Spinal cord (tissue), 10 donors: ENCODE data around the gene TMEFF2. TPM values are rescaled to one million over a fixed set of nuclear protein-coding genes. Genes with fewer than 3 reads are reported as not detected.

ENCODE experiments used
- DNase-seq, 6 donors: peaks; one replicate each; pipeline versions ENCODE4 v3.0.0 to v3.0.0-alpha.2; 2013 to 2015; ENCODE audit warnings: low spot score in 6 of 6, low read depth in 4 of 6
- H3K27ac ChIP-seq: one replicate; pipeline ENCODE4 v1.5.1; 2013; ENCODE audit warnings: low read depth, low read length, control low read depth
- H3K27me3 ChIP-seq: one replicate; pipeline ENCODE4 v1.6.1; 2013; ENCODE audit warnings: low read length; ENCODE audit not compliant: control insufficient read depth, insufficient read depth
- H3K36me3 ChIP-seq: one replicate; pipeline ENCODE4 v1.6.1; 2013; ENCODE audit warnings: low read length; ENCODE audit not compliant: control insufficient read depth, insufficient read depth
- H3K4me1 ChIP-seq: one replicate; pipeline ENCODE4 v1.6.1; 2013; ENCODE audit warnings: low read length; ENCODE audit not compliant: control insufficient read depth, insufficient read depth
- H3K4me3 ChIP-seq: one replicate; pipeline ENCODE4 v1.5.1; 2013; ENCODE audit warnings: low read depth, low read length, control low read depth
- H3K9me3 ChIP-seq: one replicate; pipeline ENCODE4 v1.6.1; 2013; ENCODE audit warnings: low read length; ENCODE audit not compliant: control insufficient read depth, insufficient read depth
- WGBS: methylation state at CpG from one replicate; pipeline ENCODE4 v1.1.5; 2013; ENCODE audit warnings: missing lambda C conversion rate; ENCODE audit not compliant: insufficient coverage; 5-methylcytosine and 5-hydroxymethylcytosine counted together
- polyA plus RNA-seq, 2 donors: library from polyadenylated mRNA; unstranded; fragments of 120-200 nt; gene quantifications; one replicate each; pipeline ENCODE4 v1.2.1, GENCODE V29; 2013; ENCODE audit not compliant: insufficient read length in 2 of 2
- total RNA-seq, 2 donors: library from RNA; depleted of rRNA in 1 of 2; stranded (reverse); fragments of 120-200 nt in 1 of 2; fragments of >200 nt in 1 of 2; gene quantifications; one replicate each; pipeline versions ENCODE4 v1.2.3 to v1.2.4, GENCODE V29; 2013 to 2014
- donor health status: healthy.

The TMEFF2 gene
- total and polyA plus RNA-seq, 4 donors, result 14.0 to 85.6 (median 61.1) TPM

DNA sequence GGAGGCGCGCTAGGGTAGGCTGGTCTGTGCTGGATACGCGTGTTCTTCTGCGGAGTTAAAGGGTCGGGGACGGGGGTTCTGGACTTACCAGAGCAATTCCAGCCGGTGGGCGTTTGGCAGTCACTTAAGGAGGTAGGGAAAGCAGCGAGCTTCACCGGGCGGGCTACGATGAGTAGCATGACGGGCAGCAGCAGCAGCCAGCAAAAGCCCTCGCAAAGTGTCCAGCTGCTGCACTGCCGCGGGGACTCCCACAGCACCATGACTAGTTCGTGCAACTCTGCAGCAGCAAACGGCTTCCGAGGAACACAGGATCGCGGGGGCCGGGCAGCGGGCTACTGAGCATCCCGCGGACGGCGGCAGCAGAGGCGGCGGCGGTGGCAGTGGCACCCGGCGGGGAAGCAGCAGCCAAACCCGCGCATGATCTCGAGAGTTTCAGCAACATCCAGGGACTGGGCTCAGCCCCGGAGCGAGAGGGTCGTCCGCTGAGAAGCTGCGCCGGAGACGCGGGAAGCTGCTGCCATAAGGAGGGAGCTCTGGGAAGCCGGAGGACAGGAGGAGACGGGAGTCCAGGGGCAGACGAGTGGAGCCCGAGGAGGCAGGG lies 368 bp downstream of the TMEFF2 start:
- Histone ChIP-seq H3K27me3 (peaks cover 32% of the 10 kb centered on the region), H3K27ac (peak overlapping the region; percentile 80), H3K4me1 (peaks cover 27% of the 10 kb centered on the region), H3K4me3 (peak overlapping the region; percentile 73), H3K9me3 (no peaks in the 10 kb centered on the region), H3K36me3 (no peaks in the 10 kb centered on the region)
- under 1% methylated on average over 48 of the region's 48 CpGs for WGBS
- DNase-seq, result peak in 2 of 6 donors; percentile 32 to 41

DNA sequence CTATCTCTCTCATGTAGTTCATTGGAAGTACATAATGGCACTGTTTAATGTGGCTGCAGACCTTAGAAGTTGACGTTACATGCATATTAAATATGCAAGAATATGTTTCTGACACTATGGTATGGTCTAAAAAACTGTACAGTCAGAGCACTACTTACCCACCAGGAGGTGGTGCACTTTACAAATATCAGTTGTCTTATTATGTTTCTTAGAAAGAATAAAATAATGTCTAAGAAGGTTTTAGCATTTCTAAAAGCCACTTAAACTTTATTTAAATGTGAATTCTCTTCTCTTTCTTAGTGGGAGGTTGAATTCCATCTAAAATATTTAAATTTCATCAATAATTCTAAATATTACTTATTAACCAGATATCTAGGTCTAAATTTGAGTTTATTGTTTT lies 4.3 kb downstream of the TMEFF2 start:
- Histone ChIP-seq H3K36me3 (peaks cover 2% of the 10 kb centered on the region), H3K27ac (no peak overlapping the region), H3K27me3 (peaks cover 9% of the 10 kb centered on the region), H3K4me1 (peaks cover 18% of the 10 kb centered on the region), H3K4me3 (no peak overlapping the region), H3K9me3 (no peaks in the 10 kb centered on the region)
- no CpG with 5 or more reads among the region's 1 CpG for WGBS
- DNase-seq, result peak in 2 of 6 donors; percentile 36 to 67

DNA sequence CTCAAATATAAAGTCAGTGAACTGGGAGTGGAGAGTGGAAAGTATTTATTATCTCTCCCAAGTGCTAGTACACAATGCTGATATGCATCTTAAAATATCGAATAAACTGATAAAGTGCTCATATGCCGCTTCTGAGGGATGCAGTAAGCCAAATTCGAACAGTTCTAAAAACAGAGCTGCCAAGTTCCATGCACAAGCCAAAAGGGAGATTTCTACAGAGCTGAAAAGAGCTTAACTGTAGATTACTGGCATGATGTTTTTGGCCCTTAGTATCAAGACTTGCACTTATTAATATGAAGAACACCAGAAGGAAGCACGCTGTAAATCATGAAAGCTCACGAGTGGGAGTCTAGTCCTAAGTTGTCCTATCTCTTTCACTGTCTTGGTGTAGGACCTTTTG lies 7.9 kb downstream of the TMEFF2 start:
- DNase-seq, result peak in 1 of 6 donors; percentile 65
- Histone ChIP-seq H3K4me1 (no peaks in the 10 kb centered on the region), H3K27ac (no peak overlapping the region), H3K27me3 (no peaks in the 10 kb centered on the region), H3K36me3 (peaks cover 2% of the 10 kb centered on the region), H3K4me3 (no peak overlapping the region), H3K9me3 (no peaks in the 10 kb centered on the region)
- WGBS, result 88% methylated on average over 2 of the region's 5 CpGs

DNA sequence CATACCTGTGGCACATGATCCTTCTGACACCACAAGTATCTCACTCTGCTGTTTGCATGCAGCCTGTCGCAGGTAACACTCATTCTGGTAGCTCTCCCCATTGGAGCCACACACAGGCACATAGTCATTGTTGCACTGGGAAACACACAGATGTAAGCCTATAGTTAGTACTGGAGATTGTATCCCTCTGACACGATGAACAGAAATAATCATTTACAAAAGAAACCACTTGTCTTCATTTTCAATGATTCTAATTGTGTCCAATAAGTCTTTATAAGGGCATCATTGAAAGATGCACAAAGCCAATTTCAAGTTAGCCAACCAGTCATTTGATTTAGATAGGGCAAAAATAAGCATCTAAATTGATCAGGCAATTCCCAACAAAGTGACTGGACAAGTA lies 10.4 kb downstream of the TMEFF2 start:
- no peaks in the 10 kb centered on the region for H3K9me3 ChIP-seq
- no peak overlapping the region for H3K27ac ChIP-seq
- peaks cover 2% of the 10 kb centered on the region for H3K36me3 ChIP-seq
- no peak overlapping the region for H3K4me3 ChIP-seq
- H3K4me1 ChIP-seq, result no peaks in the 10 kb centered on the region
- no peaks in the 10 kb centered on the region for H3K27me3 ChIP-seq
- no CpG with 5 or more reads among the region's 2 CpGs for WGBS
- DNase-seq, result no peak

DNA sequence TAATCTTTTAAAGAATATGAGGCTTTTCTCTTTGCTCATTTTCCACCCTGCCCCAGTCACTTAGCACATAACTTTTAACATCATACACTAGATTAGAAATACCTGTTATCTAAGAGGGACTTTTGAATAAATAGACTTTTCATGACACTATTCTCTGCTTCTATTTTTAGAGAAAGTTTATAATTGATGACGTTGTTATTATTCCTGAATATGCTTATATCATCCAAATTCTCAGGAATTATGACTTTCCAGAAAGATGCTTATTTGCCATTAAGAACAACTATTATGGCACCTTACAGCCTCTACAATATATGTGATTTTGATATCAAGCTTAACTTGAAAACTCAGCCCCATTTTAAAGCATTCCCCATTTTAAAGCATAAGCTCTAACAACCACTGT lies 11.4 kb downstream of the TMEFF2 start:
- DNase-seq, result no peak
- Histone ChIP-seq H3K27me3 (no peaks in the 10 kb centered on the region), H3K4me3 (no peak overlapping the region), H3K4me1 (no peaks in the 10 kb centered on the region), H3K27ac (no peak overlapping the region), H3K36me3 (no peaks in the 10 kb centered on the region), H3K9me3 (no peaks in the 10 kb centered on the region)
- no CpG with 5 or more reads among the region's 1 CpG for WGBS

DNA sequence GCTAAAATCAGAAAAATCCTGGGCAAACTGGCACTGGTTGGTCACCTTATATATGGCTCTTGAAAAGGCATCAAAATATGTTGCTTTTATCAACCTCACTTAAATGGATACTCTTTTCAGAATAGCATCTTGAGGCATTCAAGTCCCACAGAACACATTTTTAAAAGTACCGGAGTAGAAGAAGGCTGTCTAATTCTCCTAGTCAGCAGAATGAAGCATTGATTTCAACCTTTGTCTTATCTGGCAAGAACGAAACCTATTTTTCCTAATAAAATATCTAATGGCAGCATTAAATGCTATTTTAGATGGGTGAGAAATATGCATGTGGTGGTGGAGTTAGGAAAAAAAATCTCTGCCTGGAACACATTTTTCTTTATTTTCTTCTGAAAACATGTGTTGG lies 27.8 kb downstream of the TMEFF2 start:
- no peaks in the 10 kb centered on the region for H3K9me3 ChIP-seq
- H3K4me1 ChIP-seq, result no peaks in the 10 kb centered on the region
- no CpG with 5 or more reads among the region's 2 CpGs for WGBS
- no peak overlapping the region for H3K4me3 ChIP-seq
- H3K27ac ChIP-seq, result no peak overlapping the region
- DNase-seq, result no peak
- H3K36me3 ChIP-seq, result no peaks in the 10 kb centered on the region
- no peaks in the 10 kb centered on the region for H3K27me3 ChIP-seq

DNA sequence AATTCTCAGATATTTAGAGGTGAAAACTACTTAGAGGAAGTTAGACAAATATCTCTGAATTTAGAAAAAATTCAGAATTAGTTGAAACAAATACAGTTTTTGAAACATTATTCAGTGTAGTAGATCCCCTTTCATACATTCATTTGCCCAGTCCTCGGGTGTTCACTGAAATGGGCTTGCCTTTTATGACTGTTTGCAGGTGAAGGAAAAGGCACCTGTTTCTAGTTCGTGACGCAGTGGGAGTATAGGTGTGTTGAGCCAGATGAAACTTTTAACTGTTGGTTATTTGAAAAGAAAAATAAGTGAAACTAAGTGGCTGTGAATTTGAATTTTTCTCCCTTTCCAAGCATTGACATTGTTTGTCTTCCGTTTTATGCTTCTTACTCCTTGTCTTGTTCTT lies 28.9 kb downstream of the TMEFF2 start:
- Histone ChIP-seq H3K27ac (no peak overlapping the region), H3K36me3 (no peaks in the 10 kb centered on the region), H3K27me3 (no peaks in the 10 kb centered on the region), H3K9me3 (no peaks in the 10 kb centered on the region), H3K4me1 (no peaks in the 10 kb centered on the region), H3K4me3 (no peak overlapping the region)
- WGBS, result no CpG with 5 or more reads among the region's 4 CpGs
- no peak for DNase-seq

DNA sequence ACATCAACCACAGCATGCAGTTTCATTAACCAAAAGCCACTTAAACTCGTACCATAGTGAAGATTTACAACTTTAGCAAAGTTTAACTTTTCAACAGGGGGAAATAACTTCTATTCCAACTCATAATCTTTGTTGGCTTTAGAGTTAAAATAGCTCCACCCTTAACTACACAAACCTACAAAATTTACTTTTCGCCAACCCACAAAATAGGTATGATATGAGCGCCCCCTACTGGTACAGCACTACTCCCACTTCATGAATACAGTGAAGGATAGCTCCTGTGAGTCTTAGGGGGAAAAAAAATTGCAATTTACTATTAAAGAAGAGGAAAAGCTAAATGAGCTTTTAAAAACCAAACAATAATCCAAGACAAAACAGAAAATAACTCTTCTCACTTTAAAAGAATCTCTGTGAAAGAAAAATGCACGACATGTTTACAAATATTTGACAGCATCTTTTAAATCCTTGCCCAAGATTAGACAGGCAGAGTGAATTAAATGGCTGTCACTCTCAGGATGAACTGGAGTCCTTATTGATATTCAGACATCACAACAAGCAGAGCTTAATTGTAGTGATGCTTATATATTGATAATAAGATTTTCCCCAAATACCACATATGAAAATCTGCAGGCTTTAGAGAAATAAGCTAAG lies 32.2 kb downstream of the TMEFF2 start:
- peak in 5 of 6 donors; percentile 33 to 89 (median 48) for DNase-seq
- H3K36me3 ChIP-seq, result no peaks in the 10 kb centered on the region
- peak overlapping the region; percentile 10 for H3K4me3 ChIP-seq
- no CpG with 5 or more reads among the region's 4 CpGs for WGBS
- H3K4me1 ChIP-seq, result no peaks in the 10 kb centered on the region
- H3K9me3 ChIP-seq, result no peaks in the 10 kb centered on the region
- H3K27ac ChIP-seq, result no peak overlapping the region
- H3K27me3 ChIP-seq, result no peaks in the 10 kb centered on the region

DNA sequence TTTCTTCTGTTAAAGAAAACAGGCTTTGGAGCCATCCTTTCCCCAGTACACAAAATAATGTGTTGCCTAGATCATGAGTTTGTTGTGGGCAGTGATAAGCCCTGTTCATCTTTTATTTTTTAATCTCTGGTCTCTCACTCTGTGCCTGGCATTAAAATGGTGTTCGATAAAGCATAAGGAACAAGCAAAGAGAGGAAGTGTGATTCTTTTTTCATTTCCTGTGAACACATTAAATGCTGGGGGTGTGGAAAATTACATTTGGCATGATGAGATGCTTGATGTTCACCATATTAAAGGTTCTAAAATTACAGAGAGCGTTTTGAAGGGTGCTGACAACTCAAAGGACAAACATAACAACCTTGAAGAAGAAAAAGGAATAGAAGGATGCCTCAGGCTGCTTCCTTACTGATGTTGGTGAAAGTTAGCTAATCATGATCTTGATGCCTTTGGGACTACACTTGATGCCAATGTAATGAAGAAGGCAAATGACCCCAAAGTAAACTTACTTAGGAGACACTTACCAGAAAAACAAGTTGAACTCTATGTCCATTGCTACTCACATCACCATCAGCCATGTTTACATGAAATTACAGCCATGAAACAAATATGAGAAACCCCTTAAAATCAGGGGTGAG lies 33.0 kb downstream of the TMEFF2 start:
- Histone ChIP-seq H3K9me3 (no peaks in the 10 kb centered on the region), H3K36me3 (no peaks in the 10 kb centered on the region), H3K4me3 (no peak overlapping the region), H3K27ac (no peak overlapping the region), H3K4me1 (no peaks in the 10 kb centered on the region), H3K27me3 (no peaks in the 10 kb centered on the region)
- DNase-seq, result no peak
- WGBS, result no CpG with 5 or more reads among the region's 2 CpGs

DNA sequence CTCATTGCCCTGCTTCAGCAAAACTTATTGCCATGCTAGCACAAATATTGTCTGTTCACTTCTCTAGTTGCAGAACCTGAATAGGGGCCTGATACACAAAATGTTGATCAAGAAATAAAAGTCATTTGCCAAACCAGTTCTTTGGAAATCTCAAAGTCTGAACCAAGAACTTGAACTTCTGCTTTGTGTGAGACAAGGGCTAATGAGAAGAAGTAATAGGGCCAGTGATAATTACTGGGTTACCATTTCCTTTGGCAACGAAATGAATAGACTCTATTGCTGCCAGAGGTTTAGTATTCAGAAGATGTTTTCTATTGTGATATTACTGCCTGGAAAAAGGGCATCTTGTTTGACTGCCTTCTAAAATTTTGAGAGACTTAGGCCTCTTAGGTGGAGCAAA lies 35.0 kb downstream of the TMEFF2 start:
- DNase-seq, result no peak
- Histone ChIP-seq H3K27me3 (no peaks in the 10 kb centered on the region), H3K9me3 (no peaks in the 10 kb centered on the region), H3K36me3 (no peaks in the 10 kb centered on the region), H3K4me3 (no peak overlapping the region), H3K27ac (no peak overlapping the region), H3K4me1 (no peaks in the 10 kb centered on the region)
- 0% methylated on average over 1 of the region's 1 CpG for WGBS
